HEK293 (cell line): ENCODE measurements around the gene FIG4.

ENCODE experiments used
- CTCF ChIP-seq: fragments of 450-650 bp; formaldehyde crosslinking; IDR thresholded peaks from 2 replicates; pipeline ENCODE4 v1.5.1; 2016; ENCODE audit warnings: missing biosample characterization, missing genetic modification characterization
- IKZF3 ChIP-seq: fragments of 450-650 bp; IDR thresholded peaks from 2 replicates; pipeline ENCODE4 v1.5.0; 2018; ENCODE audit warnings: missing biosample characterization, mild to moderate bottlenecking, missing genetic modification characterization, moderate library complexity
- KLF16 ChIP-seq: fragments of 450-650 bp; formaldehyde crosslinking; IDR thresholded peaks from 2 replicates; pipeline ENCODE4 v1.5.1; 2017; ENCODE audit warnings: missing biosample characterization, missing genetic modification characterization
- MZF1 ChIP-seq: fragments of 450-650 bp; formaldehyde crosslinking; IDR thresholded peaks from 2 replicates; pipeline ENCODE4 v1.5.1; 2017; ENCODE audit warnings: missing biosample characterization, missing genetic modification characterization, borderline replicate concordance
- YY1 ChIP-seq: fragments of 450-650 bp; formaldehyde crosslinking; IDR thresholded peaks from 2 replicates; pipeline ENCODE4 v1.5.1; 2018; ENCODE audit warnings: missing biosample characterization, missing genetic modification characterization
- ZBTB26 ChIP-seq: fragments of 450-650 bp; formaldehyde crosslinking; optimal IDR thresholded peaks from 2 replicates; pipeline ENCODE3; 2016; ENCODE audit warnings: missing biosample characterization, mild to moderate bottlenecking, missing genetic modification characterization
- ZNF23 ChIP-seq: fragments of 450-650 bp; formaldehyde crosslinking; IDR thresholded peaks from 2 replicates; pipeline ENCODE4 v1.5.1; 2016; ENCODE audit warnings: missing biosample characterization, missing genetic modification characterization, borderline replicate concordance
- ZNF335 ChIP-seq: fragments of 450-650 bp; formaldehyde crosslinking; conservative IDR thresholded peaks from 2 replicates; pipeline ENCODE4 v1.5.1; 2016; ENCODE audit warnings: missing biosample characterization, missing genetic modification characterization
- ZNF747 ChIP-seq: fragments of 450-650 bp; formaldehyde crosslinking; IDR thresholded peaks from 2 replicates; pipeline ENCODE4 v1.5.1; 2016; ENCODE audit warnings: missing biosample characterization, missing genetic modification characterization
- ZNF776 ChIP-seq: fragments of 450-650 bp; formaldehyde crosslinking; IDR thresholded peaks from 2 replicates; pipeline ENCODE4 v1.5.0; 2017; ENCODE audit warnings: missing biosample characterization, missing genetic modification characterization, borderline replicate concordance
- ZNF791 ChIP-seq: fragments of 450-650 bp; formaldehyde crosslinking; IDR thresholded peaks from 2 replicates; pipeline ENCODE4 v1.5.1; 2016; ENCODE audit warnings: missing biosample characterization, missing genetic modification characterization
- ZNF830 ChIP-seq: fragments of 450-650 bp; IDR thresholded peaks from 2 replicates; pipeline ENCODE4 v1.5.0; 2018; ENCODE audit warnings: missing biosample characterization, missing genetic modification characterization, low read depth, mild to moderate bottlenecking, moderate library complexity
- TF ChIP-seq, protein P1 (sequence below): fragments of 450-650 bp; formaldehyde crosslinking; IDR thresholded peaks from 2 replicates; pipeline ENCODE4 v1.5.1; 2016; ENCODE audit warnings: missing biosample characterization, missing genetic modification characterization

DNA sequence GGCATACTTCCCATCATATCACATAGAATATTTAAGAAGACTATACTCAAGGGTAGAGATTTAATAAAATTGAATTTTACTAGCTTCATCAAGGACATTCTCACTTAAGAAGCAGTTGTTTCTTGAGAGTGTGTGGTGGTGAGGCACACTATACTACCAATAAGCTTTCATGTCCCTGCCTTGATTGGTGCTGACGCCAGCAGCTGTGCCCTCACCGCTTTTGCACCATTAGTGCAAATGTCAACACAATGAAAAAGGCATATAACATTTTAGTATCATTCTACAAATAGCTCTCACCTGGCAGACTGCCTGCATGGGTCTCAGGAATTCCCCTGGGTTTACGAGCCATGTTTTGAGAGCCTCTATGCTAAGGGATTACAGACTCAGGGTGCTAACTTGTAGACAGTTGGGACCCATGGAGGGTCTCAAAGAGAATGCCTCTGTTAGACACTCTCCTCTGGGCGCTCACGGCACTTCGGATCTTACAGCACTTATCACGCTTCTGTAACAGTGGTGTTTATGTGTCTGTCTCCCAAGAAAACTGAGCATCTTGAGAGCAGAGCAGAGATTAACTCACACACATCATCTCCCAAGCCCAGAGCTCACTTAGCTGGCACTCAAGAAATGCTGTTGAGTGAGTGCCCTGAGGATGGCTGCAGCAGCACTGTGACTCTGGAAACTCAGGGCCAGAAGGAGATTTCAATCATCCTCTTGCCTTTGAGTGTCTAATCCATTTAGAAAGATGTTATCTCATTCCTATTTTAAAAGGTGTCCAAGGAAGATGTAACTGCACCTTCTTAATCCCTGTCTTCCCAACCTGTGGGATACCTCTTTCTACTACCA, 143.7 kb downstream of the FIG4 start:
- no peak for TF ChIP-seq ZNF23 (tag by site-specific recombination)
- no peak for TF ChIP-seq ZNF335
- no peak for TF ChIP-seq CTCF (tag by site-specific recombination)
- no peak for TF ChIP-seq ZNF747 (tag by site-specific recombination)
- TF ChIP-seq, protein P1, sequence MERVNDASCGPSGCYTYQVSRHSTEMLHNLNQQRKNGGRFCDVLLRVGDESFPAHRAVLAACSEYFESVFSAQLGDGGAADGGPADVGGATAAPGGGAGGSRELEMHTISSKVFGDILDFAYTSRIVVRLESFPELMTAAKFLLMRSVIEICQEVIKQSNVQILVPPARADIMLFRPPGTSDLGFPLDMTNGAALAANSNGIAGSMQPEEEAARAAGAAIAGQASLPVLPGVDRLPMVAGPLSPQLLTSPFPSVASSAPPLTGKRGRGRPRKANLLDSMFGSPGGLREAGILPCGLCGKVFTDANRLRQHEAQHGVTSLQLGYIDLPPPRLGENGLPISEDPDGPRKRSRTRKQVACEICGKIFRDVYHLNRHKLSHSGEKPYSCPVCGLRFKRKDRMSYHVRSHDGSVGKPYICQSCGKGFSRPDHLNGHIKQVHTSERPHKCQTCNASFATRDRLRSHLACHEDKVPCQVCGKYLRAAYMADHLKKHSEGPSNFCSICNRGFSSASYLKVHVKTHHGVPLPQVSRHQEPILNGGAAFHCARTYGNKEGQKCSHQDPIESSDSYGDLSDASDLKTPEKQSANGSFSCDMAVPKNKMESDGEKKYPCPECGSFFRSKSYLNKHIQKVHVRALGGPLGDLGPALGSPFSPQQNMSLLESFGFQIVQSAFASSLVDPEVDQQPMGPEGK (tag by site-specific recombination) = no peak
- TF ChIP-seq ZBTB26 (tag by site-specific recombination) = no peak
- TF ChIP-seq MZF1 (tag by site-specific recombination) = no peak
- no peak for TF ChIP-seq IKZF3 (tag by site-specific recombination)
- no peak for TF ChIP-seq ZNF776 (tag by site-specific recombination)
- no peak for TF ChIP-seq YY1 (tag by site-specific recombination)
- TF ChIP-seq ZNF791 = no peak
- no peak for TF ChIP-seq ZNF830 (tag by site-specific recombination)
- TF ChIP-seq KLF16 (tag by site-specific recombination) = no peak
